Chondrocyte (in vitro differentiated cells): ENCODE results near the gene RBM19. TPM values are rescaled to one million over a fixed set of nuclear protein-coding genes. Genes with fewer than 3 reads are reported as not detected.
"Not testable (repeated sequence)": the region's sequence is repeated elsewhere in the genome, so short reads cannot be mapped to it uniquely, and the experiment has no call there.

ENCODE experiments used
- DNase-seq: peaks from one replicate; pipeline ENCODE4 v3.0.0; 2021; ENCODE audit warnings: mixed read lengths, low spot score
- H3K27ac Mint-ChIP-seq: one replicate; pipeline ENCODE4 v1.8.0; 2021; ENCODE audit warnings: mild to moderate bottlenecking, moderate library complexity, mixed read lengths; ENCODE audit not compliant: unreplicated experiment
- H3K27me3 Mint-ChIP-seq: 2 replicates; pipeline ENCODE4 v1.8.0; 2021; ENCODE audit warnings: low read depth, mixed read lengths
- H3K36me3 Mint-ChIP-seq: 2 replicates; pipeline ENCODE4 v1.8.0; 2021; ENCODE audit warnings: low read depth, mixed read lengths
- H3K4me1 Mint-ChIP-seq: 2 replicates; pipeline ENCODE4 v1.8.0; 2021; ENCODE audit warnings: low read depth, mild to moderate bottlenecking, mixed read lengths
- H3K4me3 Mint-ChIP-seq: one replicate; pipeline ENCODE4 v1.8.0; 2021; ENCODE audit warnings: mild to moderate bottlenecking, moderate library complexity, mixed read lengths; ENCODE audit not compliant: unreplicated experiment
- H3K9me3 Mint-ChIP-seq: 2 replicates; pipeline ENCODE4 v1.8.0; 2021; ENCODE audit warnings: low read depth, mixed read lengths
- total RNA-seq: library from RNA; stranded (reverse); gene quantifications from 3 replicates; pipeline ENCODE4 v1.2.1, GENCODE V29; 2021
- TF ChIP-seq, protein P1 (sequence below): fragments of 200-600 bp; sonication (generic); IDR thresholded peaks from 2 replicates; pipeline ENCODE4 v1.5.0; 2021; ENCODE audit warnings: antibody characterized with exemption, mild to moderate bottlenecking, moderate library complexity

RBM19 gene
- total RNA-seq, 1 donor from 2014 or later, result 16.2 TPM

GRCh38 chr12:114006482-114007425, 40.6 kb upstream of the RBM19 start:
- H3K4me1 Mint-ChIP-seq, result no peaks in the 10 kb centered on the region
- H3K27ac Mint-ChIP-seq, result no peak overlapping the region
- H3K36me3 Mint-ChIP-seq, result no peaks in the 10 kb centered on the region
- H3K4me3 Mint-ChIP-seq, result no peak overlapping the region
- H3K9me3 Mint-ChIP-seq, result no peaks in the 10 kb centered on the region
- DNase-seq, result no peak
- peaks cover 14% of the 10 kb centered on the region for H3K27me3 Mint-ChIP-seq
- TF ChIP-seq, protein P1, sequence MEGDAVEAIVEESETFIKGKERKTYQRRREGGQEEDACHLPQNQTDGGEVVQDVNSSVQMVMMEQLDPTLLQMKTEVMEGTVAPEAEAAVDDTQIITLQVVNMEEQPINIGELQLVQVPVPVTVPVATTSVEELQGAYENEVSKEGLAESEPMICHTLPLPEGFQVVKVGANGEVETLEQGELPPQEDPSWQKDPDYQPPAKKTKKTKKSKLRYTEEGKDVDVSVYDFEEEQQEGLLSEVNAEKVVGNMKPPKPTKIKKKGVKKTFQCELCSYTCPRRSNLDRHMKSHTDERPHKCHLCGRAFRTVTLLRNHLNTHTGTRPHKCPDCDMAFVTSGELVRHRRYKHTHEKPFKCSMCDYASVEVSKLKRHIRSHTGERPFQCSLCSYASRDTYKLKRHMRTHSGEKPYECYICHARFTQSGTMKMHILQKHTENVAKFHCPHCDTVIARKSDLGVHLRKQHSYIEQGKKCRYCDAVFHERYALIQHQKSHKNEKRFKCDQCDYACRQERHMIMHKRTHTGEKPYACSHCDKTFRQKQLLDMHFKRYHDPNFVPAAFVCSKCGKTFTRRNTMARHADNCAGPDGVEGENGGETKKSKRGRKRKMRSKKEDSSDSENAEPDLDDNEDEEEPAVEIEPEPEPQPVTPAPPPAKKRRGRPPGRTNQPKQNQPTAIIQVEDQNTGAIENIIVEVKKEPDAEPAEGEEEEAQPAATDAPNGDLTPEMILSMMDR, result no peak

- H3K27me3 Mint-ChIP-seq, result peaks cover 11% of the 10 kb centered on the region
Measured at GRCh38 chr12:114004402-114004801, 38.3 kb upstream of the RBM19 start.

GRCh38 chr12:114003286-114003685, 37.2 kb upstream of the RBM19 start:
- no peak overlapping the region for H3K27ac Mint-ChIP-seq
- H3K36me3 Mint-ChIP-seq, result no peaks in the 10 kb centered on the region
- H3K4me3 Mint-ChIP-seq, result no peak overlapping the region
- H3K9me3 Mint-ChIP-seq, result no peaks in the 10 kb centered on the region
- no peak for DNase-seq
- TF ChIP-seq, protein P1, result no peak
- no peaks in the 10 kb centered on the region for H3K4me1 Mint-ChIP-seq
- H3K27me3 Mint-ChIP-seq, result peaks cover 10% of the 10 kb centered on the region

More at GRCh38 chr12:114004402-114004801, 38.3 kb upstream of the RBM19 start:
- Mint-ChIP-seq H3K9me3 (no peaks in the 10 kb centered on the region), H3K27ac (no peak overlapping the region), H3K4me1 (no peaks in the 10 kb centered on the region), H3K36me3 (no peaks in the 10 kb centered on the region), H3K4me3 (no peak overlapping the region)
- no peak for DNase-seq
- TF ChIP-seq, protein P1, result no peak

- H3K27me3 Mint-ChIP-seq, result peaks cover 21% of the 10 kb centered on the region
- H3K9me3 Mint-ChIP-seq, result no peaks in the 10 kb centered on the region
- H3K4me3 Mint-ChIP-seq, result no peak overlapping the region
- no peak overlapping the region for H3K27ac Mint-ChIP-seq
- no peak for DNase-seq
- no peaks in the 10 kb centered on the region for H3K4me1 Mint-ChIP-seq
- TF ChIP-seq, protein P1, result no peak
- H3K36me3 Mint-ChIP-seq, result no peaks in the 10 kb centered on the region
Measured at GRCh38 chr12:114001511-114002340, 35.6 kb upstream of the RBM19 start.

DNA sequence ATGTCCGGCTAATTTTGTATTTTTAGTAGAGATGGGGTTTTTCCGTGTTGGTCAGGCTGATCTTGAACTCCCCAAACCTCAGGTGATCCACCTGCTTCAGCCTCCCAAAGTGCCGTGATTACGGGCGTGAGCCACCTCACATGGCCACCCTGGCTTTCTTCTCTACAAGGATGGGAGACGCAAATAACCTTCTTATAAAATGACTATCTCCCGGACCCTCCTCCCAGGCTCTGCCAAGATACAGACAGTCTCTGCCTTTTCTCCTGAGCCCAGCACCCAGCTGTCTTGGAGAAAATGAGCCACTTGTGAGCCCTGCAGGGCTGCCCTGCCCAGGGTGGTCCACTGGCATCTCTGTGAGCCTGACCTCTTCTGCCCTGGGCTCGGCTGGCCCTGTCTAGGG, 34.7 kb upstream of the RBM19 start:
- no peaks in the 10 kb centered on the region for H3K4me1 Mint-ChIP-seq
- H3K9me3 Mint-ChIP-seq, result no peaks in the 10 kb centered on the region
- no peak overlapping the region for H3K4me3 Mint-ChIP-seq
- H3K36me3 Mint-ChIP-seq, result no peaks in the 10 kb centered on the region
- TF ChIP-seq, protein P1, result no peak
- H3K27me3 Mint-ChIP-seq, result peaks cover 27% of the 10 kb centered on the region
- H3K27ac Mint-ChIP-seq, result no peak overlapping the region
- DNase-seq, result no peak

DNA sequence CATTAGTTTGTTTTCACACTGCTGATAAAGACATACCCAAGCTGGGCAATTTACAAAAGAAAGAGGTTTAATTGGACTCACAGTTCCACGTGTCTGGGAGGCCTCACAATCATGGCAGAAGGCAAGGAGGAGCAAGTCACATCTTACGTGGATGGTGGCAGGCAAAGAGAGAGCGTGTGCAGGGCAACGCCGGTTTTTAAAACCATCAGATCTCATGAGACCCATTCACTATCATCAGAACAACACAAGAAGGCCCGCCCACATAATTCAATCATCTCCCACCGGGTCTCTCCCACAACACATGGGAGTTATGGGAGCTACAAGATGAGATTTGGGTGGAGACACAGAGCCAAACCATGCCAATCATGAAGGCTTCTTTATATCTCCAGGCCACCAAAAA, 34.1 kb upstream of the RBM19 start:
- not testable (repeated sequence) for H3K27ac Mint-ChIP-seq, H3K36me3 Mint-ChIP-seq, H3K9me3 Mint-ChIP-seq, DNase-seq, H3K4me1 Mint-ChIP-seq, H3K4me3 Mint-ChIP-seq
- H3K27me3 Mint-ChIP-seq, result peaks cover 27% of the 10 kb centered on the region
